Gastrocnemius medialis (tissue), 4 donors: Measurements from ENCODE around the gene SLC38A8.

Experiments
- CTCF ChIP-seq, 5 experiments: fragments of 450-650 bp in 3 of 5; fragments of 200-600 bp in 2 of 5; sonication (generic) in 2 of 5; IDR thresholded peaks in 4 of 5; conservative IDR thresholded peaks in 1 of 5; 1 replicate in 4 of 5; 2 replicates in 1 of 5; pipeline ENCODE4 v1.5.1; 2016 to 2019; ENCODE audit warnings: antibody characterized with exemption in 5 of 5, mild to moderate bottlenecking in 3 of 5, moderate library complexity in 3 of 5
- POLR2A ChIP-seq, 2 donors: fragments of 450-650 bp; IDR thresholded peaks; one replicate each; pipeline ENCODE4 v1.6.1; 2017; ENCODE audit warnings: antibody characterized with exemption in 2 of 2, mild to moderate bottlenecking in 2 of 2, moderate library complexity in 2 of 2

DNA sequence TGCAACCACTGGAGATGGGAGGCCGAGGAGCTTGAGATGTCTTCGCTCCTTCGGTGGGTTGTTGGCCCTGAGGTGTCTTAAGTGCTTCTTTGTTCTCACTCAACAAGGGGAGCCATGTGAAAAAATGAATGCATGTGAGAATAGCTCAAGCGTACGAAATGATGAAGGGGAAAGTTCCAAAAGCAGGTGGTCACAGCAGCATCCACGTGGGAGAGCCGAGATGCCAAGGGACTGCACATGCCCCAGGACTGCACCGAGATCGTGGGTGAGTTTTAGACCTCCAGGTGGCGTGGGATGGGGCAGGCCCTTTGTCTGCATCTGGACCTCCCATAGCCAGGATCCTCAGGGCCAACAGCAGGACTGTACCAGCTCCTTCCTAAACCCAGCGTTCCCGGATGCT is 8.1 kb downstream of the SLC38A8 start:
- TF ChIP-seq CTCF (IDR thresholded peaks at IDR 0.05 in 4 of 5, conservative IDR thresholded peaks at IDR 0.05 in 1 of 5) (no peak), POLR2A (IDR thresholded peaks at IDR 0.05) (no peak)
